GM18505 (cell line): ENCODE data around the gene GGACT.

Source experiments
- ATAC-seq: cut with Tn5 transposase; IDR thresholded peaks from one replicate; pipeline ENCODE4 v1.9.1; 2021; ENCODE audit not compliant: unreplicated experiment
- POLR2A ChIP-seq: IDR thresholded peaks from 4 replicates; pipeline ENCODE4 v1.6.1; 2011; ENCODE audit warnings: borderline replicate concordance; ENCODE audit not compliant: insufficient read depth, insufficient read length; ENCODE audit errors: extremely low read depth

GGACT gene

GRCh38 chr13:100497389-100497788 is 91.2 kb downstream of the GGACT start:
- no peak for TF ChIP-seq POLR2A
- ATAC-seq: no peak

GRCh38 chr13:100495455-100495854 is 93.1 kb downstream of the GGACT start:
- no peak for TF ChIP-seq POLR2A
- no peak for ATAC-seq

DNA sequence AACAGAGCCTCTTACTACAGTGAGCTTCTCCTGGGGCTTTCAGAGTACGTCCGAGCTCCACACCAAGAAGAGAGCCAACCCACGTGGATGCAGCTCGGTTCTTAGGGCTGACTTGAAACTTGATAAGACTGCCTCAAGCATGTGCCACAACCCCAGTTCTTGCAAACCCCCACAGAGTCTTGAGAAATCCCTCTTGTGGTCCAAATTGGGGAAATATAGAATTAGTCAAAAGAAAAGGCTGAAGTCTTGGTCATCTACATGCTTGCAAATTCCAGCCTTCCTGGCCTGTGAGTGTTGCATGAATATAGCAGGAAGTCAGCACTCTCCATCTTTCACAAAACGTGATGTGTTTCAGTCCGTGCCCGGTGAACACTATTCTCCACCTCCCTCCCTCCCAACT is 95.2 kb downstream of the GGACT start:
- ATAC-seq: no peak
- no peak for TF ChIP-seq POLR2A

DNA sequence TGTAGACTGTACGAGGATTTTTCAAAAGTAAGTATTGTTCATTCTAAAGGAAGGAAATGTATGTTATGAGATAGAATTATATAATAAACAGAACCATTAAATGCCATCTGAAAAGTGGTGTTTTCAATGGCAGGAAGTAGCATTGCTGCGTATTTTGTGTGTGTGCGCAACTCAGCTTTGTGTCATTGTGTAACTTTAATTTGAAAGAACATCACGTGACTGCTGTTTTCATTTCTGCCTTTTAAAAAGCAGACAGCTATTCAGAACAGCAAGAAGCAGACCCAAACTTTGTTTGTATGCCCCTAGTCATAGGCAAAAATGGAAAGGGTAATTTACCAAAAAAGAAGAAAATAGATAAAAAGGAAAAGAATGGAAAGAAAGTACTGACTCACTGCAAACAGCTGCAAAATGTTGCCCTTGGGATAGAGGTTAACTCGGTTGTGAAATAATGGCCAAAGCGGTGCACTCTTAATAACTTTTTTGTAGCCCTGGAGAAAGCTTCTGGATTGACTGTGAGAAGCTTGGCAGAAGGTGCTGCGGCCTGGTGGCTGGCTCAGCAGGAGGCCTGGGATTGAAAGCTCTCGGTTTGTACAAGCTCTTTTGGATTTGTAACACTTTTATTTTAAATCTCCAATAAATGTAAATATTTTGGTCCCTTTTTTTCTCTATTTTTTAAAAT is 97.3 kb downstream of the GGACT start:
- no peak for ATAC-seq
- no peak for TF ChIP-seq POLR2A

- TF ChIP-seq POLR2A: no peak
- no peak for ATAC-seq
Measured at GRCh38 chr13:100490692-100491091, 97.9 kb downstream of the GGACT start.

DNA sequence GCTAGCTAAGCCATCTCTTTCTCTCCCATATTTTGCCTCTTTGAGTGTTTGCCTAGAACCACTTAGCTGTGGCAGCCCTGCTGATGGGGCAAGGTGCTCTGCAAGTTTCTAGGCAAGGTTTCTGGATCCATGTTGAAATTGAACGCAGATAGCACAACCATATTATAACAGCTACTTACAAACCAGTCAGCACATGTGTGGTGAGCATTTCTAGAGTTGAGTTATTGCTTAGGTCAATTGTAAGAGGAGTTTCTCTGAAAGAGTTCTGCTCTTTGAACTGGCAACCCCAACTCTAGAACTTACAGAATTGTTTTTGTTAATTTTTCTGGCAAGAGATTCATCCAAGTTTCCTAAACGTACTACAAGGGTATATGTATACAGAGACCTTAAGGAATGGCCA is 103.3 kb downstream of the GGACT start:
- no peak for TF ChIP-seq POLR2A
- no peak for ATAC-seq

DNA sequence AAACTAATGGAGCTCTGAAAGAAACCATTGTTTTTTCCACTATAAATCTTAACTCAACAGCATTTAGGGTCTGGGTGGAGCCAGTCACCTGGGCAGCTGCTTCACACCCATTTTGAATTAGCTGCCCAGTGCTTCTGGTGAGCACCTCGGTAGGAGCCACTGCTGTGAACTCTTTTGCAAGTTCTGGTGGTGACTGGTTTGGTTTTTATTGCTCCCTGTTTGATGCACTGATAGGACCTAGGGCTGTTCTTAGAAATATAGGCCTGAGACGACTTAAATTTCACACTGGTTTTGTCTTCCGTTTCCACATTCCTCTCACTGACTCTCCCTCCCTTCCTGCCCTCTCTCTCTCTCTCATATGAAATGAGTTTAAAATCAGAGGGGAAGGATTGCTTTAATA is 103.9 kb downstream of the GGACT start:
- TF ChIP-seq POLR2A: no peak
- no peak for ATAC-seq

DNA sequence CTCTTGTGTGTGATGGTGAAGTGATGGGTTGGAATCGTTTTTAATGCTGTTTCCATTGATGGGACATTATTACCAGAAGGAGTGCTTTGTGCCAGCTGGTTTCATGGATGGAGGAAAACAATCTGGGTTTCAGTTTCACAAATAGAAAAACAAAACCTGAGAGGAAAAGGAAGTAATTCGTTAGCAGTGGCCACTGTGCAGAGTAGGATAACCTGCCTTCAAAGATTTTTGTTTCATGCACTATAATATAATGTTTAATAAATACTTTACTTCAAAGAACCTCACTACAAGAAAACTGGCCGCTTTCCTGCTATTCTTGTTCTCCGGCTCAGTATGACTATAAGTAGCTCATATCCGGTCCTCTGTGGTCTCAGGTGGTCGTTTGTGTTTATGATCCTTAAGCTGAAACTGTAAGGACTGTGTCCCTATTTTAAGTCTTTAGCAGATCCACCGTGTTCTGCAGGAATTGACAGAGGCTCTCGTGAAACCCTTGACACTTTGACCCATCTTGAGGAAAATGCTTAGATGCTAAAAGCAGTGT is 104.7 kb downstream of the GGACT start:
- TF ChIP-seq POLR2A: no peak
- ATAC-seq: no peak

GRCh38 chr13:100483139-100483538 is 105.5 kb downstream of the GGACT start:
- no peak for TF ChIP-seq POLR2A
- ATAC-seq: no peak

DNA sequence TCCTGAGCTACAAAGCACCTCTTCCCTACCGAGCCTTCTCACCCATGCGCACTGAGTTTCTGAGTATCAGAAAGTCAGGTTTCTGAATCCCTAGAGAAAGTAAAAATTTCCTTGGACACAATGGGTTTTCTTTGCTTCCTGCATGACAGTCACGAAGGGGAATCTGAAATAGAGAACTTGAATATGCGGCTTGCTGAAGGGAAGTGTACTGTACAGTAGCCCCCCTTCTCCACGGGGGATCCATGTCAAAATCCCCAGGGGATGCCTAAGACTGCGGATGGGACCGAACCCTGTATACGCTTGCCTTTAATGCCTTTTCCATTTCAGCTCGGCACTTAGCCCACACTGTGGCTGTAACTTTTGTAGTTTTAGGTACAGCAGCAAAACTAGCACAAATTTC is 107.9 kb downstream of the GGACT start:
- ATAC-seq: no peak
- TF ChIP-seq POLR2A: no peak
